Mesothelial cell of epicardium (in vitro differentiated cells): ENCODE data around the gene PGA5. TPM values are rescaled to one million over a fixed set of nuclear protein-coding genes. Genes with fewer than 3 reads are reported as not detected.
"Not testable (repeated sequence)": the region's sequence is repeated elsewhere in the genome, so short reads cannot be mapped to it uniquely, and the experiment has no call there.

Source experiments
- DNase-seq, 2 experiments: peaks; one replicate each; pipeline ENCODE4 v3.0.0; 2021; ENCODE audit warnings: low spot score in 2 of 2; ENCODE audit not compliant: unreplicated experiment in 2 of 2
- H3K27ac Mint-ChIP-seq: 2 replicates; pipeline ENCODE4 v1.8.0; 2021; ENCODE audit warnings: mixed read lengths
- H3K27me3 Mint-ChIP-seq: 2 replicates; pipeline ENCODE4 v1.8.0; 2021; ENCODE audit warnings: low read depth, mixed read lengths
- H3K36me3 Mint-ChIP-seq: 2 replicates; pipeline ENCODE4 v1.8.0; 2021; ENCODE audit warnings: mixed read lengths
- H3K4me1 Mint-ChIP-seq: 2 replicates; pipeline ENCODE4 v1.8.0; 2021; ENCODE audit warnings: mixed read lengths
- H3K4me3 Mint-ChIP-seq: 2 replicates; pipeline ENCODE4 v1.8.0; 2021; ENCODE audit warnings: mild to moderate bottlenecking, moderate library complexity, mixed read lengths
- H3K9me3 Mint-ChIP-seq: 2 replicates; pipeline ENCODE4 v1.8.0; 2021; ENCODE audit warnings: mixed read lengths
- CTCF ChIP-seq: fragments of 200-600 bp; sonication (generic); IDR thresholded peaks from one replicate; pipeline ENCODE4 v1.5.0; 2021; ENCODE audit warnings: antibody characterized with exemption; ENCODE audit not compliant: unreplicated experiment
- total RNA-seq: library from RNA; stranded (reverse); gene quantifications from 3 replicates; pipeline ENCODE4 v1.2.1, GENCODE V29; 2021

The PGA5 gene
- total RNA-seq, 1 donor from 2014 or later = not detected

- Mint-ChIP-seq H3K9me3 (peaks cover 3% of the 10 kb centered on the region), H3K27me3 (peaks cover 31% of the 10 kb centered on the region), H3K4me1 (no peaks in the 10 kb centered on the region), H3K4me3 (no peak overlapping the region), H3K27ac (no peak overlapping the region), H3K36me3 (no peaks in the 10 kb centered on the region)
- no peak for DNase-seq
- no peak for TF ChIP-seq CTCF
These were observed 41.9 kb upstream of the PGA5 start for GRCh38 chr11:61198948-61199523.

- Mint-ChIP-seq H3K4me3 (no peak overlapping the region), H3K27ac (no peak overlapping the region), H3K9me3 (peaks cover 3% of the 10 kb centered on the region), H3K27me3 (peaks cover 37% of the 10 kb centered on the region), H3K4me1 (no peaks in the 10 kb centered on the region), H3K36me3 (no peaks in the 10 kb centered on the region)
- no peak for DNase-seq
- TF ChIP-seq CTCF = no peak
These were observed 39.5 kb upstream of the PGA5 start for GRCh38 chr11:61201476-61201875.

GRCh38 chr11:61202950-61203746 is 37.8 kb upstream of the PGA5 start, which contains the start of gene PGA3:
Gene PGA3 (plus strand): TSS chr11:61203515. CDS start chr11:61203565, 50 bp downstream.
- H3K4me1 Mint-ChIP-seq, H3K9me3 Mint-ChIP-seq, DNase-seq, H3K36me3 Mint-ChIP-seq, H3K4me3 Mint-ChIP-seq, H3K27ac Mint-ChIP-seq: not testable (repeated sequence)
- peaks cover 37% of the 10 kb centered on the region for H3K27me3 Mint-ChIP-seq

- H3K4me1 Mint-ChIP-seq, H3K36me3 Mint-ChIP-seq, H3K4me3 Mint-ChIP-seq, H3K9me3 Mint-ChIP-seq, DNase-seq, H3K27ac Mint-ChIP-seq: not testable (repeated sequence)
- peaks cover 34% of the 10 kb centered on the region for H3K27me3 Mint-ChIP-seq
These were observed 37.1 kb upstream of the PGA5 start for GRCh38 chr11:61203873-61204272.

GRCh38 chr11:61204502-61205059 is 36.4 kb upstream of the PGA5 start:
- H3K27ac Mint-ChIP-seq, DNase-seq, H3K4me3 Mint-ChIP-seq, H3K4me1 Mint-ChIP-seq, H3K36me3 Mint-ChIP-seq, H3K9me3 Mint-ChIP-seq: not testable (repeated sequence)
- peaks cover 30% of the 10 kb centered on the region for H3K27me3 Mint-ChIP-seq

GRCh38 chr11:61207636-61208310 is 33.2 kb upstream of the PGA5 start:
- DNase-seq, H3K27ac Mint-ChIP-seq, H3K36me3 Mint-ChIP-seq, H3K4me1 Mint-ChIP-seq, H3K9me3 Mint-ChIP-seq, H3K4me3 Mint-ChIP-seq: not testable (repeated sequence)
- H3K27me3 Mint-ChIP-seq = peaks cover 14% of the 10 kb centered on the region

- H3K36me3 Mint-ChIP-seq, H3K9me3 Mint-ChIP-seq, DNase-seq, H3K27me3 Mint-ChIP-seq, H3K27ac Mint-ChIP-seq, H3K4me1 Mint-ChIP-seq, H3K4me3 Mint-ChIP-seq: not testable (repeated sequence)
These were observed 30.3 kb upstream of the PGA5 start for GRCh38 chr11:61210629-61211028.

GRCh38 chr11:61211327-61211952 is 29.5 kb upstream of the PGA5 start:
- H3K36me3 Mint-ChIP-seq, H3K27me3 Mint-ChIP-seq, DNase-seq, H3K9me3 Mint-ChIP-seq, H3K4me1 Mint-ChIP-seq, H3K27ac Mint-ChIP-seq, H3K4me3 Mint-ChIP-seq: not testable (repeated sequence)

GRCh38 chr11:61212202-61212601 is 28.8 kb upstream of the PGA5 start:
- H3K36me3 Mint-ChIP-seq, H3K9me3 Mint-ChIP-seq, H3K4me1 Mint-ChIP-seq, DNase-seq, H3K4me3 Mint-ChIP-seq, H3K27me3 Mint-ChIP-seq, H3K27ac Mint-ChIP-seq: not testable (repeated sequence)

- H3K9me3 Mint-ChIP-seq, H3K36me3 Mint-ChIP-seq: not testable (repeated sequence)
These were observed 27.2 kb upstream of the PGA5 start for GRCh38 chr11:61213711-61214324.

GRCh38 chr11:61218306-61218705 is 22.7 kb upstream of the PGA5 start:
- not testable (repeated sequence) for H3K9me3 Mint-ChIP-seq, DNase-seq, H3K4me1 Mint-ChIP-seq, H3K4me3 Mint-ChIP-seq, H3K27me3 Mint-ChIP-seq, H3K36me3 Mint-ChIP-seq, H3K27ac Mint-ChIP-seq

More at GRCh38 chr11:61213711-61214324, 27.2 kb upstream of the PGA5 start:
- not testable (repeated sequence) for H3K27ac Mint-ChIP-seq, H3K4me3 Mint-ChIP-seq, H3K27me3 Mint-ChIP-seq, DNase-seq, H3K4me1 Mint-ChIP-seq
